VCaP (cell line): ENCODE measurements around the gene CNOT4.
"Not testable (repeated sequence)": the region's sequence is repeated elsewhere in the genome, so short reads cannot be mapped to it uniquely, and the experiment has no call there.

Source experiments
- H3K27ac ChIP-seq: fragments of 450-650 bp; 2 replicates; pipeline ENCODE4 v1.5.1; 2017
- TF ChIP-seq, protein P1 (sequence below): fragments of 450-650 bp; conservative IDR thresholded peaks from 2 replicates; pipeline ENCODE4 v1.5.1; 2017; ENCODE audit warnings: mild to moderate bottlenecking, moderate library complexity

Gene CNOT4

DNA sequence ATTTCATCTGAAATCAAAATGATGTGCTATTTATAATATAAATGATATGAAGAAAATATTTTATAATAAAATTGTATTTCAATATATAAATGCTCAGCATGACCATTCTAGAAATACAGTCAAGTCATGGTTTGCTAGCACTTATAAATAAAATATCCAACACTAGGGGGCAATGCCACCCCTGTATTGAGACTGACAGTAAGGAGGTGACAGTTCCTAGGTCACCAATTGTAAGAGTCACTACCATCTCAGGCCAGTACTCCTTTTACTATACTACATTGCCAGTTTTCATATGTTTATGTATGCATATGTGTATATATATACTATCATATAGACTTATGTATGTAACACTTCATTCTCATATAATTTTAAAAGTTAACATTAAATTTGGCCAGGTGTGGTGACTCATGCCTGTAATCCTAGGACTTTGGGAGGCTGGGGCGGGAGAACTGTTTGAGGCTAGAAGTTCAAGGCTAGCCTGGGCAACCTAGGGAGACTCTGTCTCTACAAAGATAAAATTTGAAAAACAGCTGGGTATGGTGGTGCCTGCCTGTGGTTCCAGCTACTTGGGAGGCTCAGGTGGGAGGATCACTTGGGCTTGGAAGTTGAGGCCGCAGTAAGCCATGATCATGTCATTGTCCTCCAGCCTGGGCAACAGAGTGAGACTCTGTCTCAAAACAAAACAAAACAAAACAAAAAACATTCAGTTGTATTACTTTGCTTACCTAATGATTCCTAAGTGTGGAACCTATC, 2.4 kb upstream of the CNOT4 start:
- TF ChIP-seq, protein P1, sequence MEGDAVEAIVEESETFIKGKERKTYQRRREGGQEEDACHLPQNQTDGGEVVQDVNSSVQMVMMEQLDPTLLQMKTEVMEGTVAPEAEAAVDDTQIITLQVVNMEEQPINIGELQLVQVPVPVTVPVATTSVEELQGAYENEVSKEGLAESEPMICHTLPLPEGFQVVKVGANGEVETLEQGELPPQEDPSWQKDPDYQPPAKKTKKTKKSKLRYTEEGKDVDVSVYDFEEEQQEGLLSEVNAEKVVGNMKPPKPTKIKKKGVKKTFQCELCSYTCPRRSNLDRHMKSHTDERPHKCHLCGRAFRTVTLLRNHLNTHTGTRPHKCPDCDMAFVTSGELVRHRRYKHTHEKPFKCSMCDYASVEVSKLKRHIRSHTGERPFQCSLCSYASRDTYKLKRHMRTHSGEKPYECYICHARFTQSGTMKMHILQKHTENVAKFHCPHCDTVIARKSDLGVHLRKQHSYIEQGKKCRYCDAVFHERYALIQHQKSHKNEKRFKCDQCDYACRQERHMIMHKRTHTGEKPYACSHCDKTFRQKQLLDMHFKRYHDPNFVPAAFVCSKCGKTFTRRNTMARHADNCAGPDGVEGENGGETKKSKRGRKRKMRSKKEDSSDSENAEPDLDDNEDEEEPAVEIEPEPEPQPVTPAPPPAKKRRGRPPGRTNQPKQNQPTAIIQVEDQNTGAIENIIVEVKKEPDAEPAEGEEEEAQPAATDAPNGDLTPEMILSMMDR: peak; percentile 82
- H3K27ac ChIP-seq: no peak overlapping the region

DNA sequence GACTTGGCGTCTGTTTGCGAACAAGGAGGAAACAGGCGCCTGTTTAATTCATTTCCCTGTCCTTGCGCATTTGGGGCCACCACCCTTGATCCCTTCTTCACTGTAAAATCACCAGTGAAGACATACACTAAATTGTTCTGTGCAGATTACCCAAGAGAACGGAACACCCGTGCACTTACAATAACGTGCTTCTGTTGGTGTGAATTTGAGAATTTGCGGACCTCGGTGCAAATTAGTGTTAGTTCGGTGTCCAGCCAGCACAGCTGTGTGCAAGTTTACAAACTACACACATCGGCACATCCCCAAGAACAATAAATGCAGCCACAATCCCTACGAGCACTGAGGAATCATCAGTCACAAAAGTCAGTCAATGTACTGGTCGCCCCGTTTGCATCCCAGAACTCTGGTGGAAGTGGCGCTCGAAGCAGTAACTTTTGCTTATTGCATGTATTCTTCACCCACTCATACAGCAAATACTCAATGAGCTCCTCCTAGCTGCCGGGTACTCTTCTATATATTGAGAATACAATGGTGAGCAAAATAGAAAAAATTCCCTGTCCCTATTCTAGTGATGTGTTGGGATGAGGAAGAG, 786 bp upstream of the CNOT4 start:
- peak overlapping the region; percentile 86 for H3K27ac ChIP-seq
- TF ChIP-seq, protein P1: peak; percentile 37

DNA sequence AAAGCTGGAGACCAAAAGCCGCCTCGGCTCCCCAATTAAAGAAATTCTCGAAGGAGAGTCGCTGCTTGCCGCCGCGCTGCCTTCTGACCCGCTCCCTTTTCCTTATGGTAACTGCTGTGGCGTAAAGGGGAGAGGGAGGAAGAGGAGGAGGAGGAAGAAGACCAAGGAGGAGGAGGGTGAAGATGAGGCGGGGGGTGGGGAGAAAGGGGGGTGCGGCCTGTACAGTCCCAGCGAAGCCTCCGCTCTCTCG, 388 bp downstream of the CNOT4 start:
- TF ChIP-seq, protein P1: no peak
- H3K27ac ChIP-seq: peak overlapping the region; percentile 86

DNA sequence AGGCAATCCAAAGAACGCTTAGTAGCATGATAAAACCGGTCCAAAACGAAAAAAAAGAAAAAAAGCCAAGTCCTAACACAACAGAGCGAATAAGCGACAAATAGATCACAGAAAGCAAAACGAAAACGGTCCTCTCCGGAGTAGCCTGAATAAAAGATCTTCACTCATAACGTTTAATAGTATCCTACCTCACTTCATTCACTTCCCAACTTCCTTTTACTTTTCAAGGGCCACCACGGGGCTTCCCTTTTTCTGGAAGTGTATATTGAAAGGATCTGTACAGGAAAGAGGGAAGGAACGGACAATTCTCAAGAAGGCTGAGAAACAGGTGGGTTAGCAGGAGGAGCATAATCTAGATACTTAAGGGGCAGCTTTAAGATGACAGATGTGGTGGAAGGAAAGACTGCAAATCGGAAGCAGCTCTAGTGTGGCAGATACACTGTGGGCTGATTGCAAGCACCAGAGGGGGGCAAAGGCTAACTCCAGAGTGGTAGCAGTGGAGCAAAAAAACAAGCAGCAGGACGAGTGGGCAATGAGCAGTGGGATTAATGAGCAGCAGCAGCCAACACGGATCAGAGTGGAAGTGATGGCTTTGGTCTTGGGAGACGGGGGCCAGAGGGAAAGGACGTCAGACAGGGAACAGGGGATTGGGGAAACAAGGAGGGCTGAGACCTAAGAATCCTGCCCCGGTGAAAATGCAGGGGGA, 866 bp downstream of the CNOT4 start:
- TF ChIP-seq, protein P1: no peak
- peak overlapping the region; percentile 86 for H3K27ac ChIP-seq

DNA sequence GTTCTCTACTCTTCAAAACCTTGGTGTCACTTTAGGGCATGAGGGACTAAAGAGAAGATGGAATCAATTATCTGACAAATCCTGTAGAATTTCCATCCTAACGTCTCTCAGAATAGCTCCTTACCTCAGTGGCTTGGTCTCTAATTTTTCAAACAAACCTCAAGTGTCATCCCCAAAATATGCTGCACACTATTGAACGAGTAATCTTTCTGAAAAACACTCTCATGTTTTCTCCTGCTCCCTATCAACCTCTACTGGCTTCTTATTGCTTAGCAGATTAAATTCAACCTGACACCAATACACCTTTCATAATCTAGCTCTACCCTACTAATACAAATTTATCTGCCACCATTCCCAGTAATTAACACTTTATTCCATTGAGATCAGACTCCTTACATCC, 8.5 kb downstream of the CNOT4 start:
- TF ChIP-seq, protein P1: no peak
- H3K27ac ChIP-seq: no peak overlapping the region

DNA sequence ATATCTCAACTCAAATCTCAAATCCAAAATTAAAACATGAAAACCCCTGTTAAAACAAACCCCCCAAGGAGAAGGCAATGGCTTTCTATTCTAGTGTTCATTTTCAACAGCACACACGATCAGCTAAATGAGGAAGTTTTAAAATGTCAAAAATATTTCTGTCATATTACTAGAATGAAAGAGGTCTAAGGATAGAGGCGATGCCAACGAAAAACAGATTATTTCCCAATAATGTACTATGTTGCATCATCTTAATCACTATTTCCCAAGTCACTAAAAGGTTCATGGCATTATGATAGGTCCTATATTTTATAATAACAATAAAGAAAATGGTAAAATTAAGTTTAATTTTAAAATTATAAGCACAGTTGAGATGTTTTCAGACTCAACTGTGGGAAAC, 10.1 kb downstream of the CNOT4 start:
- TF ChIP-seq, protein P1: no peak
- H3K27ac ChIP-seq: no peak overlapping the region

DNA sequence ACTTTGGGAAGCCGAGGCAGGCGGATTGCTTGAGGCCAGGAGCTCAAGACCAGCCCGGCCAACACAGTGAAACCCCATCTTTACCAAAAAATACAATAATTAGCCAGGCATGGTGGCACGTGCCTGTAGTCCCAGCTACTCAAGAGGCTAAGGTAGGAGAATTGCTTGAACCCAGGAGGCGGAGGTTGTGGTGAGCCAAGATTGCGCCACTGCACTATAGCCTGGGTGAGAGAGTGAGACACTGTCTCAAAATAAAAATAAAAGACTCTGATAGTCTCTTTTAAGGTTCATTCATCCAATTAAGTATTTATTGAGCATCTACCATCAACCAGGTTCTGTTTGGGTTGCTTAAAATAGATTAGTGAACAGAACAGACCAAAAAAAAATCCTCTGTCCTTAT, 12.7 kb downstream of the CNOT4 start:
- not testable (repeated sequence) for H3K27ac ChIP-seq

DNA sequence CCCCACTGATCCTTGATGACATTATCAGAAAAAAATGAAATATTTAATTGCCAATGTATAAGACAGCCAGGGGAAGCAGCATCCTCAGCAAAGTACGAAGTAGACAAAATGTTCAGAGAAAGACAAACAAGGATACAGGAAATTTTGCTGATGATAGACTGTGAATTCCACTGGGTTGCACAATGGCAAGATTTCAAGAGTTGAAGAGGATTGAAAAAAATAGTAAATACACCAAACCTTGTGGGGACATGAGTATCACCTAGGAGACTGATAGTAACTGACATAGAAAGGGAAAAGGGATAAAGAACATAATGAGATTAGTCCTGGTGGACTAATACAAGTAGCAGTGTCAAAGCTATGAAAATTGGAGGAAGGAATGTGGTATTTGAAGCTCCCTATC, 16.5 kb downstream of the CNOT4 start:
- TF ChIP-seq, protein P1: no peak
- no peak overlapping the region for H3K27ac ChIP-seq
